SU-DHL-6 (cell line): ENCODE results near the gene TUBGCP6.

ENCODE experiments used
- H2AFZ ChIP-seq: fragments of 200-600 bp; sonication (generic); 2 replicates; pipeline ENCODE4 v1.6.1; 2014; ENCODE audit warnings: low read depth, mild to moderate bottlenecking, moderate library complexity, mixed read lengths, antibody characterized with exemption, low read length; ENCODE audit not compliant: severe bottlenecking
- H3F3A ChIP-seq: fragments of 200-600 bp; shearing (Covaris generic); 2 replicates; pipeline ENCODE4 v1.6.0; 2016; ENCODE audit warnings: antibody characterized with exemption, mild to moderate bottlenecking; ENCODE audit not compliant: insufficient read depth
- H3K27ac ChIP-seq: fragments of 200-600 bp; sonication (generic); 2 replicates; pipeline ENCODE4 v1.5.1; 2016; ENCODE audit warnings: low read depth, mild to moderate bottlenecking, low read length, moderate library complexity, mixed read lengths
- H3K27me3 ChIP-seq: fragments of 200-600 bp; sonication (generic), shearing (Covaris generic); 2 replicates; pipeline ENCODE4 v1.6.0; 2014; ENCODE audit warnings: mild to moderate bottlenecking, low read length
- H3K36me3 ChIP-seq: fragments of 200-600 bp; sonication (generic); 2 replicates; pipeline ENCODE4 v1.6.1; 2014; ENCODE audit warnings: mild to moderate bottlenecking, low read length, mixed read lengths
- H3K4me2 ChIP-seq: fragments of 300-600, 200-600 bp; shearing (Covaris generic), sonication (generic); 2 replicates; pipeline ENCODE4 v1.6.0; 2014; ENCODE audit warnings: low read length, low read depth, mild to moderate bottlenecking; ENCODE audit not compliant: poor library complexity, severe bottlenecking
- H3K4me3 ChIP-seq: fragments of 200-600 bp; sonication (generic); 2 replicates; pipeline ENCODE4 v1.5.1; 2014; ENCODE audit warnings: antibody characterized with exemption, low read length, mild to moderate bottlenecking, mixed read lengths; ENCODE audit not compliant: insufficient read depth, poor library complexity, severe bottlenecking
- H3K79me2 ChIP-seq: fragments of 200-600 bp; sonication (generic); 2 replicates; pipeline ENCODE4 v1.6.1; 2014; ENCODE audit warnings: mild to moderate bottlenecking, low read length, moderate library complexity; ENCODE audit not compliant: insufficient read depth
- H3K9ac ChIP-seq: fragments of 200-600 bp; sonication (generic); 2 replicates; pipeline ENCODE4 v1.7.0; 2014; ENCODE audit warnings: mild to moderate bottlenecking, low read length
- H3K9me2 ChIP-seq: fragments of 200-600 bp; sonication (generic); replicated peaks from 2 replicates; pipeline ENCODE4 v1.6.1; 2014; ENCODE audit warnings: low read length; ENCODE audit not compliant: insufficient read depth
- H3K9me3 ChIP-seq: fragments of 200-600 bp; sonication (generic); 2 replicates; pipeline ENCODE4 v1.6.1; 2014; ENCODE audit warnings: low read length, mixed read lengths; ENCODE audit not compliant: insufficient read depth
- H4K20me1 ChIP-seq: fragments of 200-600 bp; sonication (generic); 2 replicates; pipeline ENCODE4 v1.6.1; 2014; ENCODE audit warnings: low read depth, mild to moderate bottlenecking, antibody characterized with exemption, low read length, moderate library complexity, mixed read lengths
- CTCF ChIP-seq: fragments of 200-600 bp; sonication (generic); IDR thresholded peaks from one replicate; pipeline ENCODE4 v1.5.1; 2017; ENCODE audit warnings: antibody characterized with exemption, mild to moderate bottlenecking, low read length, moderate library complexity; ENCODE audit not compliant: insufficient read depth, poor library complexity, severe bottlenecking
- EZH2phosphoT487 ChIP-seq: fragments of 200-600 bp; sonication (generic), shearing (Covaris generic); conservative IDR thresholded peaks from 2 replicates; pipeline ENCODE4 v1.6.1; 2018; ENCODE audit warnings: mild to moderate bottlenecking, antibody characterized with exemption, low read length, moderate library complexity, mixed read lengths

The TUBGCP6 gene

GRCh38 chr22:50199829-50200460, 44.9 kb downstream of the TUBGCP6 start:
- no peaks in the 10 kb centered on the region for H3K9me2 ChIP-seq
- peak overlapping the region; percentile 88 for H3K4me2 ChIP-seq
- peaks cover 23% of the 10 kb centered on the region for H3F3A ChIP-seq
- H2AFZ ChIP-seq, result no peak overlapping the region
- peaks cover 36% of the 10 kb centered on the region for H3K79me2 ChIP-seq
- H4K20me1 ChIP-seq, result no peaks in the 10 kb centered on the region
- H3K4me3 ChIP-seq, result peak overlapping the region; percentile 66
- TF ChIP-seq EZH2phosphoT487, result no peak
- no peak for TF ChIP-seq CTCF
- no peaks in the 10 kb centered on the region for H3K9me3 ChIP-seq
- H3K36me3 ChIP-seq, result peaks cover 12% of the 10 kb centered on the region; the same call in 1 of the 2 replicates
- peak overlapping the region; percentile 81 for H3K27ac ChIP-seq
- H3K9ac ChIP-seq, result peak overlapping the region; percentile 95
- no peaks in the 10 kb centered on the region for H3K27me3 ChIP-seq

GRCh38 chr22:50199251-50199721, 45.5 kb downstream of the TUBGCP6 start:
- Histone ChIP-seq H2AFZ (no peak overlapping the region), H3K4me2 (peak overlapping the region; percentile 88), H3K9me3 (no peaks in the 10 kb centered on the region), H3K9ac (peak overlapping the region; percentile 95), H3K27me3 (no peaks in the 10 kb centered on the region), H4K20me1 (no peaks in the 10 kb centered on the region), H3K36me3 (peaks cover 12% of the 10 kb centered on the region; the same call in 1 of the 2 replicates), H3F3A (peaks cover 23% of the 10 kb centered on the region), H3K27ac (peak overlapping the region; percentile 81), H3K9me2 (no peaks in the 10 kb centered on the region), H3K79me2 (peaks cover 30% of the 10 kb centered on the region), H3K4me3 (peak overlapping the region; percentile 66)
- no peak for TF ChIP-seq CTCF
- no peak for TF ChIP-seq EZH2phosphoT487

- Histone ChIP-seq H3F3A (peaks cover 23% of the 10 kb centered on the region), H3K9me2 (no peaks in the 10 kb centered on the region), H3K36me3 (peaks cover 8% of the 10 kb centered on the region; the same call in 1 of the 2 replicates), H3K4me3 (no peak overlapping the region), H3K79me2 (peaks cover 30% of the 10 kb centered on the region), H3K9ac (no peak overlapping the region), H3K4me2 (no peak overlapping the region), H3K9me3 (no peaks in the 10 kb centered on the region), H3K27me3 (no peaks in the 10 kb centered on the region), H3K27ac (peak overlapping the region; percentile 81), H4K20me1 (no peaks in the 10 kb centered on the region), H2AFZ (no peak overlapping the region)
- TF ChIP-seq CTCF (no peak), EZH2phosphoT487 (no peak)
Measured at GRCh38 chr22:50198624-50199017, 46.2 kb downstream of the TUBGCP6 start.
